Inferior parietal cortex (tissue), 1 donor: ENCODE measurements around the gene EFCAB8.

Experiments used
- DNase-seq: peaks from one replicate; pipeline ENCODE4 v3.0.0-alpha.2; 2016; ENCODE audit errors: extremely low spot score

EFCAB8 gene, protein sequence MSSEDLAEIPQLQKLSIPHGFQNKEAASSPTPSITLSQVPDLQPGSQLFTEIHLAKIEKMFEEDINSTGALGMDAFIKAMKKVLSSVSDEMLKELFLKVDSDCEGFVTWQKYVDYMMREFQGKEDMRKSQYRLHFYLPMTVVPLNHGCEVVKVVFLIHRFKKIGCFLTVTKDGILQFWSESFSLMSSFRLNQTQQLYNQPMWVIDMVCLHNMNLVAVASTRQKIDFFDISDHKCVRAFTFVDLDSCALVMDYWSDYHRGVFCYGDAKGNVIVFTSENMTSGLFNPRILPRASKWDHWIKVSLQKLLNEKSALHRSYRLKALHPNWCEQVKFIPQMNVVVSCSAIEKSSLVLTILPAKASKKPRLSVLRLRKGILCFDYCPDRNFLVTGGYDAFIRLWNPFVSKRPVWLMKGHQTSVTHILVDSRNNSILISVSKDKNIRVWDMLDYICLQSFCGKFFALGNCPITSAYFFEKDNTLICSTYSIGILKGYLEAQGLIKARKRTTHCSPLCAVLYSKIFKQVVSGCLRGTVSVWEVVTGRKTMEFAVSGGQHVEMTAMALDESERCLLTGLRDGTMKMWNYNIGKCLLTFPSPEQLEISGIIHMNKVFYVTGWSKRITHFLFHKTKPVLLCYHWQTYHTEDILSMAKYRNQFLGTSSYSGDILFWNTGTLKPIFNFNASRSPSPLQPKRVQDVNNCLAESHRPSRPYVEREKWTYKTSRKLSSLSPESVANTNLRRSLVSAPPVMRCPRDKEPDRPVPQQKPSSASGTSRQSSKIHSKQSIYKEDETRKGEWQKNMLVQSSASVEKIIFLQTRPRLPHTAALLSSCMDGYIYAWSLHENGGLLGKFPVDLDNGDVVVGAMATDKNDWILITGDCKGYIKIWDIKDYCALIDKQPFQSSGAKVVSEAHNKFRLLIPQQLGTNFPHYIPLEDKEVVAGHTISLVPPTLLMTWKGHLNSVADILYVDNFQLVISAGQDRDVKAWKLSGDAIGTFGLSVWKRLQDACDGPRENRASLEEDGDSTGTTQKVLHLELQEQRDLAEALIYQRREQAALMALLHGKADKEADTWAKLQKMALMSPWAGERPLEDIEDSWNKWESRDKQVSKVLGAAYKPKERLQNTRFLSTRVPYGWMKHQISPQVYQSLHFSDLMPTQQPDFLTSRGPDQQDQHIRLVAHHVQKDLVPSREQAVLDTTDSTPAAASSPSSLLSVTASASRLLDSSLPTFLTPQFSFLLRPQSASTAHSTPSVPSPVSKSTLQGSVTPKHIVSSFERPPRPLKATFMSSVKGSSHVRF

DNA sequence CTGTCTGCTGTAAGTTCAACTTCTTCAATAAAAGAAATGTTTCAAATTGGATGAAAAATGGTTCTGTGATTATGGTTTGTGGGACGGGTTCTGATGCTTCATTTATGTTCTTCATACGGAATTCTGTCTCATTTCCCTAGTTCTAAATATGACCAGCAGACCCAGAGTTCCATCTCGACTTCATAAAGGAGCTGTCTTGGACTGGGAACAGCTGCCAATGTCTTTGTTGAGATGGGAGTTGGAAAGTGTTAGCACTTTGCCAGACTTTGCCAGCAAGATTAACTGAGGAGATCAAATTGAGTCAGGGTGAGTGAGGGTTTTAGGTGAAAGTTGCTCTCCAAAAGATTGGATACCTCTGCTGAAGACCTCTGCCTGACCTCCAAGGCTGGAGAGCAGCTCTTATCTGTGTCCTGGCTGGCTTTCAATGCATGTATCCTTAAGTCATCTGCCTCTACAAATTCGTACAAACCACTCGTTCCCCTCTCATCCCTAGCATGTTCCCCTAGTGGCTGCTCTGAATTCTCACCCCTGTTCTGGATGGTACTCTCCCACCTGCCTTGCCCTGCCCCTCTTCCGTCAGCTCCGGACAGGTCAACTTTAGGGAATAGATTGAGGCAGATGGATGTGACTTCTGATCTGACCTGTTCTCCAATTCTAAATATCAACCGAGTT lies at the start of gene EFCAB8:
TSS of gene EFCAB8 (plus strand) at position 223 of the 672 bp plus-strand sequence. CDS start 4,870 bp downstream, outside the sequence.
- DNase-seq = no peak

DNA sequence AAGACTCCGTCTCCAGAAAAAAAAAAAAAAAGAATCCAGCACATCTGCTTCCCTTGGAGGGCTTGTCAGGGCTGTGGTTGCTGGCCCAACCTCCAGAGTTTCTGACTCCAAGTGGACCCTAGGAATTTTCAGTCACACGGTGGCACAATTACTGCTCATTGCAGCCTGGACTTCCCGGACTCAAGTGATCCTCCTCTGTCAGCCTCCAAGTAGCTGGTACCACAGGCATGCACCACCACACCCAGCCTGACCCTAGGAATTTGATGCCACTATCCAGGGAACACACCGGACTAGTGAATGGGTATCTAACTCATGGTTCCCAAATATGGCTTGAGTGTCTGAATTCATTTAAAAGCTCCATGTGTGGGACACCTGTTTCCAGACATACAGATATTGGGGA lies 48.8 kb upstream of the EFCAB8 start:
- no peak for DNase-seq

DNA sequence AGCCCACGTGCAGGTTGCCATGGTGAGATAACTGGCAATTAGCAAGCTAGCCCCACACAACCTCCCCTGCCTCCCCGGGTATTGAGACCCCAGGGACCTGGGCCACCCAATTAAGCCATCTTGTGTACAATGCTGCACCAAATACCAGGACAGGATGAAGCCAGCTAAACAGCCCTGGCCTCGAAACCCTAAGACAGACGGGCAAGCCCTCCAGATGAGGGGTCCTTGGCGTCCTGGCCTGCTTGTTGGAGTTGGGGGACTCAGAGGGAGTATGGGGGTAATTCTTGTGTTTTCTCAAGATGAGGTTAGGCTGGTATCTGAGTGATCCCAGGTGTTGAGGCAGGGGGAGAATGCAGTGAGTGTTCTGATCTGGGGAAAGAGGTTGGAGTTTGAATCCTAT lies 47.8 kb upstream of the EFCAB8 start:
- no peak for DNase-seq

DNA sequence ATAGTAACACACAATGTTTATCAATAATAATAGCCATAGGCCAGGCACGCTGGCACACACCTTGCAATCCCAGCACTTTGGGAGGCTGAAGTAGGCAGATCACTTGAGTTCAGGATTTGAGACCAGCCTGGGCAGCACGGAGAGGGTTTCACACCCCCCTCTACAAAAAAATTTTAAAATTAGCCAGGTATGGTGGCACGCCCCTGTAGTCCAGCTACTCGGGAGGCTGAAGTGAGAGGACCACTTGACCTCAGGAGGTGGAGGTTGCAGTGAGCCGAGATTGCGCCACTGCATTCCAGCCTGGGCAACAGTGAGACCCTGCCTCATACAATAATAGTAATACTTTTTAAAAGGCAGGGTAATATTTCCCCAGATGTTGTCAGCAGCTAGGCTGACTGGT lies 46.8 kb upstream of the EFCAB8 start:
- DNase-seq = no peak

DNA sequence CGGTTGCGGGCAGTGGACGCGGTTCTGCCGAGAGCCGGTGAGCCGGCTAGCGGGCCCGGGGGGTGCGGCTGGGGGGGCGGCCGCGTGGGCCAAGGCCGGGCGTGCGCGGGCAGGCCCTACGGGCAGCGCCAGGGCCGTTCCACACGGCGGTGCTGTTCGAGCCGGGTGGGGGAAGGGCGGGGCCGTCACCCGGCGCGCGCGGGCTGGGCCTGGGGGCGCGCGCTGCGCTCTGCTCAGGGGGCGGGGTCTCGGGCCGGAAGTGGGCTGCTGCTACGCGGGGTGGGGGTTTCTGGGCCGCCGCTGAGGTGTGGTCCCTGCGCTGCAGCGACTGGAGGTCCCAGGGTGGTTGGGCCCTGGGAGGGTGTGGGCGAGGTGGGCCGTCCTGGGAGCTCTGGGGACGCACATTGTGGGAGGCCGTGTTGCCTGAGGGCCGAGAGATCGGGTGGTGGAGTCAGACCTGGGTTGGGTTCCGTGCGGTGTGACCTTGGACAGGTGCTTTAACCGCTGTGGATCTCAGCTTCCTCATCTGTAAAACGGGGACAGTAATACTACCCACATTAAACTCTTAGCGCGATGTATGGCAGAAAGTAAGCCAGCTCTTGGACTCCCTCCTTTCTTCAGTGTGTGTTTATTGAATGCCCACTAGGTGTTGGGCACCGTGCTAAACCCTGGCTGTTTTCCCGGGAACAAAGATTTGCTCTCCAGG lies 38.6 kb upstream of the EFCAB8 start:
- no peak for DNase-seq

DNA sequence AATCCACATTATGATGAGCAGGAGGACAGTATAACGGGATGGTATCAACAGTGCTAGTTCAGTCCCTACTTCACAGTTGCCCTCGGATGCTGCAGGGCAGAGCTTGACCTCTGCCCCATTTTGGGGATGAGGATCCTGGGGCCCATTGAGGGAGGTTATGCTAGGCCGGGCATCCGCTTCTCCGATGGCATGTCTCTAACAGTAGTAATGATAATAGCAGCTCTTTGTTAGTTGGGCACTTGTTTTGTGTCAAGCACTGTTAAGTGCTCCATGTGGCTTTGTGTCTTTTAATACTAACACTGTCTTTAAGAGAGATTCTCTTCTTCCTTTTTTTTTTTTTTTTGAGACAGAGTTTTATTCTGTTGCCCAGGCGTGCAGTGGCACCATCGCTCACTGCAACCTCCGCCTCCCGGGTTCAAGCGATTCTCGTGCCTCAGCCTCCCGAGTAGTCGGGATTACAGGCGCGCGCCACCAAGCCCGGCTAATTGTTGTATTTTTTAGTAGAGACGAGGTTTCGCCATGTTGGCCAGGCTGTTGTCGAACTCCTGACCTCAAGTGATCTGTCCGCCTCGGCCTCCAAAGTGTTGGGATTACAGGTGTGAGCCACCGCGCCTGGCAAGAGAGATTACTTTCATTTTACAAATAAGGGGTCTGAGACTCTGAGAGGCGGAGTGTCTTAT lies 37.9 kb upstream of the EFCAB8 start:
- no peak for DNase-seq

DNA sequence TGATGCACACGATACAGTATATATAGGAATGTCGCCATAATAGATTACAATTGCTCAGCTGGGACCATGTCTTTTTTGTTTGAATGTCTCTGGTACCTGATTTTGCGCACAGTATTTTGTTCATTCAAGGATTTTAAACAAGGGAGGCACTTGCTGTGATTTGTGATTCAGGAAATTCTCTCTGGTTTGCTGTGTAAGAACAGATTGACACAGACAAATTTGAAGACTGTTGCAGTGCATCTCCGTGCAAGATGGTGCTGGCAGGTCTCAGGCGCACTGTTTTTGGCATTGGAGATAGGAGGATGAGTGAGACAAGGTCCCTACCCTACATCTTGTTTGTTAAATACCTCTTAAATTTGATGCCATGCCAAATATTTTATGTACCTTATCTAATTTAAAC lies 36.5 kb upstream of the EFCAB8 start:
- DNase-seq = no peak

DNA sequence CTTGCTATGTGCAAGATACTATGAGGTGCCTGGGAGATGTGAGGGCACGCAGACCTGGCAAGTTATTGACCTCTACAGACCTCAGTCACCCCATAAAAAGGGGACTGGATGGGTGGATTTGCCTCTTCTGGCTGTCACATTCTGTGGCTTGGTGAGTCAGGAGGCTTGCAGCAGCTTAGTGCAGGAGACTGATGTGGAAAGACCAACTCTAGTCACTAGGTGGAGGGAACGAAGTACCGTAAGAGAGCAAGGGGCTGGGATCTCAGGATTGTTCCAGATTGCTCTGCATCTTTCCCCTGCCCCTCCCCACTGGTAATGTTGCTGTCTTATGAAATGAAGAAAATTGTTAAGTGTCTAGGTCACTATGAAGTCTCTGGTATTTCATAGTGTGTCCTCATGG lies 35.6 kb upstream of the EFCAB8 start:
- no peak for DNase-seq

DNA sequence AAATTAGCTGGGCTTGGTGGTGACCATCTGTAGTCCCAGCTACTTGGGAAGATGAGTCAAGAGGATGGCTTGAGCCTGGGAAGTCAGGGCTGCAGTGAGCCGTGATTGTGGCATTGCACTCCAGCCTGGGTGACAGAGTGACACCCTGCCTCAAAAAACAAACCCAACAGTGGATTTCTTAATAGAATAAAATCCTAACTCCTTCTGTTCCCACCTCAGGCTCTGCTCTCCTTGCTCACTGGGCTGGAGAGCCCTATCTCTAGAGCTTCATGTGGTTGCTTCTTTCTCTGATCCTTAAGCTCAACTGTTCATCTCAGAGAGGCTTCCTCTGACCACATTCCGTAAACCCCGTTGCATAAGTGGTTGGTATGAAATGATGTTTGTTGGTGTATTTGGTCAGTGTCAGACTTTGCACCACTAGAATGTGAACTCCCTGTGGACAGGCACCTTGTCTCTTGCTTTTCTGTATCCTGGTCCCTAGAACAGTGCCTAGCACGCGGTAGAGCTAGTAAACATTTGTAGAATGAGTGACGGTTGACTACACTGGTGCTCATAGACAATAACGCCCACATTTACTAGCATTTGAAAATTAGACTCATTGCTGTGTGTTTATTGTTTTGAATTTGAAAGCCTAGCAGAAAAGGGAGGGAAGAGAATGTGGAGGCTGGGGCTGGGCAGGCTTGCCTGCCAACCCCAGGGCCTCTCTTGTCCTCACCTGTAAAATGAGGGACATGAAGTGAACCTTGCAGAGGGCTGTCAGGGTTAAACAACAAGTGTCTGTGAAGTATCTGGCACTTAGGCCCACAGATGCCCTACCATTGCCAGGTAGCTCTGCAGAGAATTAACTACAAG lies 34.8 kb upstream of the EFCAB8 start:
- DNase-seq = no peak

DNA sequence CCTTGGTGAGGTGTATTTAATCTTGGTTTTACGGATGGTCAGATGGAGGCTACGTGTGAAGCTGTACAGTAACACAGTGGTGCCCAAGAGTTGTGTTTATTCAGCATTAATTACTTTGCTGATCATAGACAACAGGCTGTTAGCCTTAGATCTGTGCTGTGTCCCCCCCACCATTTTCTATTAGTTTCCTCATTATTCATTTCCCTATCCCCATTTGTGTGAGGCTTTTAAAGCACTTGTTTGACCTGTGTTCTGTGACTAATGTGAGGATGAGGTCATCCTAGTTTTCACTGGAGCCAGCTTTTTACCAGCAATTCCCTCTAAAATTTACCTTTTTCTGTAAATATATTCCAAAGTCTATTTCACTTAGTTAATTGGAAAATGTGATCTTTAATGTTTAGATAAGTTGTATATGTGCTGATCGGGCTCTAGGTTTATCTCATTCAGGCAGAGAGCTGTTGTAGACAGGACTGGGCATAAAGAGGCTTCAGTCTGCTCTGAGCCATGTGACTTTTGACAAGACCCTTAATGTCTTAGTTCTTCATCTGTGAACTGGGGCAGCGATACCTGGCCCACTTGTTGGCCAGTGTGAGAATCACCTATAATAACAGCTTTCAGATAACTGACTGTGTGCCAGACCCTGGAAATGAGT lies 30.6 kb upstream of the EFCAB8 start:
- no peak for DNase-seq

DNA sequence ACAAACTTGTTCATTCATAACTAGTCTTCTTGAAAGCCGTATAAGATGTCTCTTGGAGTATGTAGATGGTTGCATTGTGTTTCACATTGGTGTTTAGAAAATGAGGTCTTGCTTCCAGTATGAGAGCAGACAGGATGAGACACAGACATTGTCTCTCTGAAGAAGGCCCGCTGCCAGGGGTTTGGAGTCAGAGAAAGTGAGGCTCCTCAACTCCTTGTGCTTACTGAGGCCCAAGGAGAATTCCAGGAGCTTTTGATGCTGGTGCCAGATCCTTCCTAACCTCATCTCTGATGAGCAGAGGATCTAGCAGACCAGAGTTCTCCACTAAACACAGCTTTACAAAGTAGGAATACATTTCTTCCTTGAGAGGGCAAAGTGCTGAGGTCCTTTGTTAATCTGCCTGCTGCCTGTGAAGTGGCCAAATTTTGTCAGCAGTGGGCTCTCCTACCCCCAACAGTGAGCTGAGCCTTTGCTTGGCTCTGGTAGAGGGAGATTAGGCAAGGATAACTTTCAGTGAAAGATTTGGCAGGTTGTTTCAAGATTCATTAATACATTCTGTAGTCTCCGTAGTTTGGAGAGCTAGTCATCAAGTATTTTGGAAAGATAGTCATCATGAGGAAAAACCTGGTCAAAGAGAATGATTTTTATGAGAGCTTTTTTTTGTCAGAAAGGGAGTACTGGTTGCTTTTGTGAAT lies 29.3 kb upstream of the EFCAB8 start:
- DNase-seq = no peak

DNA sequence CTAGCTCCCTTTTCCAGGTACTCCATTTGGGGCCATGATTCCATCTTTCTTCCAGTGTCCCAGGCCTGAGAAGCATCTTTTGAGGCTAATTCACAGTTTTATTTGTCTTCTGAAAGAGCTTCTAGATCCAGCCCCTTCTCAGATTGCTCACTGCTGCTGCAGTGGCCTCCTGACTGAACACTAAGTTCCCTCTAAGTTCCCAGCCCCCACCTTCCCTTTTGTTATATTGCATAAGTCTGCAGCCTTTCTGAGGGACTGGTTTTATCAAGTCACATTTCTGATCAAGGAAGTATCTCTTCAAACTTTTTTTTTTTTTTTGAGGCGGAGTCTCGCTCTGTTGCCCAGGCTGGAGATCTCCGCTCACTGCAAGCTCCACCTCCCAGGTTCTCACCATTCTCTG lies 28.3 kb upstream of the EFCAB8 start:
- DNase-seq = no peak

DNA sequence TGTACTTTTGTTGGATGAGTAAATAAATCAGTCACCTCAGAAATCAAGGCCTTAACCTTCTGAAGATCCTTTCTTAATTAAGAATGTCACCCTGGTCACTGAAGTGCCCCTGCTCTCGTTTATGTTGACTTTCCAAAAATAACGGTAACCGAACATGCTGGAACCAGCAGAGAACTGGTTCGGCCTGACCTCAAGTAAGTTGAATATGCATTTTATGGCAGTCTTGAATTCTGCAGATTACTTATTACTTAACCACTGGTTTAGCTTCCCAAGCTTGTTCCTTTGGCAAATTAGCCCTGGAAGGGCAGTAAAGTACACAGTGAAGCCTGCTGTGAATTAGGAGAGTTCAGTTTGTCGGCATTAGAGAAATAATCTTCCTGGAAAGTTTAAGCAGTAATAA lies 26.7 kb upstream of the EFCAB8 start:
- no peak for DNase-seq

DNA sequence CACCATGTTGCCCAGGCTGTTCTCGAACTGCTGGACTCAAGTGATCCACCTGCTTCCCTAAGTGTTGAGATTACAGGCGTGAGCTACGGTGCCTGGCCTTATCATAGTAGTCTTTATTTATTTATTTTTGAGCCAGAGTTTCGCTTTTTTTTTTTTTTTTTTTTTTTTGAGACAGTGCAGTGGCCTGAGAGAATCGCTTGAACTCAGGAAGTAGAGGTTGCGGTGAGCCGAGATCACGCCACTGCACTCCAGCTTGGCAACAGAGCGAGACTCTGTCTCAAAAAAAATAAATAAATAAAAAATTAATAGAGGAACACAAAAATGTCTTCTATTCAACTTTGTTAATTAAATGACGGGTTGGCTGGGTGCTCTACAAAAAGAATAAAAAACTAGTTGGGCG lies 26.1 kb upstream of the EFCAB8 start:
- no peak for DNase-seq

DNA sequence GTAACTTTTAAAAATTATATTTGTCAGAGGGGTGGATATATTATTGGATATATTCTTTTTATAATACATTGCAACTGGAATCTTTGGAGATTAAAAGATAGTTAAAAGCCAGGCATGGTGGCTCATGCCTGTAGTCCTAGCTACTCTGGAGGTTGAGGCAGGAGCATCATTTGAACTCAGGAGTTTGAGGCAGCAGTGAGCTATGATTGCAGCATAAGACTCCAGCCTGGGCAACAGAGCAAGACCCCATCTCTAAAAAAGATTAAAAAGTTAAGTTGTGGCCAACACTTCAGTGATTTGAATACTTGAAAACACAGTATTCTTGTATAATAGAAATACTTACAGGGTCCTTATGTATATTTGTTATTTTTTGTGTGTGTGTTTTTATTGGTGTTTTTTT lies 23.8 kb upstream of the EFCAB8 start:
- DNase-seq = no peak

DNA sequence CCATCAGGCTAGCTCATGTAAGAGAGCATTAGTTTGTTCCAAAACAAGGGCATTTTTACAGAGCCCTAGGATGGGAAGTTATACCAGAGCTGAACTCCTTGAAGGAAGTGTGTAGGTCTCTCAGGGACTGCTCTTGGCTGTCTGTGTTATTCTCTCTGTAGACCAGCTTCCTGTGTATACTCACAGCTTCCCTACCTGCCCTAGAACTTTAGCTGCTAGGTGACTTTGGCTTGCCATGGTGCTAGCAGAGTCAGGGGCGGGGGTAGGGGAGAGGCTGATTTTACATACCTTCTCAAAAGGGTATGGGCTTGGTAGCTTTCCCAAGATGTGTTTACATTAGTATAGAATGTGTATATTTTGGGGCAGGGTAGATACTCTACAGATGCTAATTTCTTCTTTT lies 21.6 kb upstream of the EFCAB8 start:
- no peak for DNase-seq

DNA sequence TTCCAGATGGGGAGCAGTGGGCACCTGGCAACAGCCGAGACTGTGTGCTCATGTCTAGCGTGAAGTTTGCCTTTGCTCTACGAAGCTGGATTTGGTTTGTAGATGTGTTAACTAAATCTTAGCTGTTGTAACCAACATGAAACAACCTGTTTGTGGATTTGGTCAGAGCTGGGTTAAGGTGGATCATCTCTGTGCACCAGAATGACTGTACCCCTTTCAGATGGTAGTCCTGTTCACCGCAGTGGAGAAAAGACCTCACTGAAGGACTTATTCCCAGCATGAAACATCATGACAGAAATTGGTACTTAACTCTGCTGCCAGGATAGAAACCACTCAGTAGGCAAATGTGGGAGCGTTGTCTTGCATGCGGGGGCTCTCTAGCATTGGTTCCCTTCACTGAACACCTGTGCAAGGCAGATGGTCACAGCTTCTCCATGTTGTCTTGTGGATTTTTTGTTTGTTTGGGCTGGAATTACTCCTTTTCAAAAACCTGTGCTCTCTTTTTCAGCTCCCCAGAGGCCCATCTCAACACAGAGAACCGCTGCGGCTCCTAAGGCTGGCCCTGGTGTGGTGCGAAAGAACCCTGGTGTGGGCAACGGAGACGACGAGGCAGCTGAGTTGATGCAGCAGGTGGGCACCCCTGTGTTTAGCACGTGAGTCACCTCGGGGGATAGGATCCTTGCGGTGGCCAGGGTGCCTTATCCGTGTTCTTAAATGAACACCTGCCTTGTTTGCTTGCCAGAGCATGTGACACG lies 19.3 kb upstream of the EFCAB8 start:
- no peak for DNase-seq

DNA sequence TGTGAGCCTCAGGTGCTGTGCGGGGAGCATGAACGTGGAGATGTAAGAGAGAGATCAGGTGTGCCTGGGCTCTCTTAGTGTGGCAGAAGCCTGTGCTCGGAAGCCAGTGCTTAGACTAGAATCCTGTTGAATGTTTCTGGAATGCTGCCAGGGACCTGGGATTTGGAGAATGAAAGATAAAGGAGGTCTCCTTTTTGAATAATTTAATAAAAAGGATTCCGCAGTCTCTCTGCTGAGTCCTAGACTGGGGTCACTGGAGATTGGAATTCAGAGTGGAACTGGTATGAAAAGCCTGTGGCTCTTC lies 18.8 kb upstream of the EFCAB8 start:
- DNase-seq = no peak
